Transverse colon (tissue), 4 donors: ENCODE data around the gene PAK6.

ENCODE experiments used
- EP300 ChIP-seq: sonication (generic); formaldehyde crosslinking; IDR thresholded peaks from one replicate; pipeline ENCODE4 v1.6.1; 2017; ENCODE audit warnings: antibody characterized with exemption, low read depth
- POLR2A ChIP-seq: fragments of 450-650 bp; IDR thresholded peaks from one replicate; pipeline ENCODE4 v1.6.1; 2016; ENCODE audit warnings: antibody characterized with exemption, mild to moderate bottlenecking, moderate library complexity
- POLR2AphosphoS5 ChIP-seq, 3 donors: sonication (generic); formaldehyde crosslinking; IDR thresholded peaks; one replicate each; pipeline ENCODE4 v1.6.1; 2016; ENCODE audit warnings: antibody characterized with exemption in 3 of 3
- TF ChIP-seq, protein P1 (sequence below), 5 experiments: fragments of 200-600 bp in 3 of 5; fragments of 450-650 bp in 2 of 5; sonication (generic) in 3 of 5; IDR thresholded peaks; 1 replicate in 2 of 5; 2 replicates in 3 of 5; pipeline ENCODE4 v1.5.1; 2016 to 2017; ENCODE audit warnings: antibody characterized with exemption in 5 of 5, inconsistent platforms in 3 of 5, mild to moderate bottlenecking in 2 of 5, moderate library complexity in 1 of 5

DNA sequence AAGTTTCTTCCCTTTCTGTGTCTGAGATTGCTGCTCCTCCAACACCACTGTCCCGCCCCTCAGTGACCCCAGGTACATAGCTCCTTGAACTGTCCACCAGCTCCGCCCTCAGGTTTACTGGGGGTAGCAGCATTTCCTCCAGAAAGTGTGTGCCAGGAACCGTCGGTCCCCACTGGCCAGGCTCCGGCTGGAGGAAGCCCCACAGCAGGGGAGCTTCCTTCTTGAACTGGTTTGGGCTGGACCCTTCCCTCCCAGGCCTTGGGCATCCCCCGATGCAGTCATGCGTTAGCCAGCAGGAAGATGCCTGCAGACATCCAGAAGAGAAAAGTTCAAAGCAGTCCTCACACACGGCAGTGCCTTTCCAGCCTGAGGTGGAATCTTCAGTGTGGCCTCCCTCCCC, 19.7 kb downstream of the PAK6 start:
- TF ChIP-seq, protein P1, sequence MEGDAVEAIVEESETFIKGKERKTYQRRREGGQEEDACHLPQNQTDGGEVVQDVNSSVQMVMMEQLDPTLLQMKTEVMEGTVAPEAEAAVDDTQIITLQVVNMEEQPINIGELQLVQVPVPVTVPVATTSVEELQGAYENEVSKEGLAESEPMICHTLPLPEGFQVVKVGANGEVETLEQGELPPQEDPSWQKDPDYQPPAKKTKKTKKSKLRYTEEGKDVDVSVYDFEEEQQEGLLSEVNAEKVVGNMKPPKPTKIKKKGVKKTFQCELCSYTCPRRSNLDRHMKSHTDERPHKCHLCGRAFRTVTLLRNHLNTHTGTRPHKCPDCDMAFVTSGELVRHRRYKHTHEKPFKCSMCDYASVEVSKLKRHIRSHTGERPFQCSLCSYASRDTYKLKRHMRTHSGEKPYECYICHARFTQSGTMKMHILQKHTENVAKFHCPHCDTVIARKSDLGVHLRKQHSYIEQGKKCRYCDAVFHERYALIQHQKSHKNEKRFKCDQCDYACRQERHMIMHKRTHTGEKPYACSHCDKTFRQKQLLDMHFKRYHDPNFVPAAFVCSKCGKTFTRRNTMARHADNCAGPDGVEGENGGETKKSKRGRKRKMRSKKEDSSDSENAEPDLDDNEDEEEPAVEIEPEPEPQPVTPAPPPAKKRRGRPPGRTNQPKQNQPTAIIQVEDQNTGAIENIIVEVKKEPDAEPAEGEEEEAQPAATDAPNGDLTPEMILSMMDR (IDR thresholded peaks at IDR 0.05): no peak
- TF ChIP-seq EP300 (no peak), POLR2A (no peak), POLR2AphosphoS5 (IDR thresholded peaks at IDR 0.05) (no peak)
